AG09309 (cell line): ENCODE data around the gene ZNF317.
A peak's percentile ranks its signal among the peaks of the same experiment; 100 is the strongest.

Experiments
- DNase-seq: peaks from one replicate; pipeline ENCODE4 v3.0.0-alpha.2; 2010; ENCODE audit warnings: low read depth
- H3K4me3 ChIP-seq: 2 replicates; pipeline ENCODE4 v1.5.1; 2011; ENCODE audit warnings: mild to moderate bottlenecking, low read depth, low read length, moderate library complexity; ENCODE audit not compliant: control insufficient read depth
- TF ChIP-seq, protein P1 (sequence below): IDR thresholded peaks from 2 replicates; pipeline ENCODE4 v1.5.1; 2011; ENCODE audit warnings: mild to moderate bottlenecking, low read depth, low read length, inconsistent platforms; ENCODE audit not compliant: insufficient read depth, control insufficient read depth; ENCODE audit errors: missing control alignments

The ZNF317 gene

DNA sequence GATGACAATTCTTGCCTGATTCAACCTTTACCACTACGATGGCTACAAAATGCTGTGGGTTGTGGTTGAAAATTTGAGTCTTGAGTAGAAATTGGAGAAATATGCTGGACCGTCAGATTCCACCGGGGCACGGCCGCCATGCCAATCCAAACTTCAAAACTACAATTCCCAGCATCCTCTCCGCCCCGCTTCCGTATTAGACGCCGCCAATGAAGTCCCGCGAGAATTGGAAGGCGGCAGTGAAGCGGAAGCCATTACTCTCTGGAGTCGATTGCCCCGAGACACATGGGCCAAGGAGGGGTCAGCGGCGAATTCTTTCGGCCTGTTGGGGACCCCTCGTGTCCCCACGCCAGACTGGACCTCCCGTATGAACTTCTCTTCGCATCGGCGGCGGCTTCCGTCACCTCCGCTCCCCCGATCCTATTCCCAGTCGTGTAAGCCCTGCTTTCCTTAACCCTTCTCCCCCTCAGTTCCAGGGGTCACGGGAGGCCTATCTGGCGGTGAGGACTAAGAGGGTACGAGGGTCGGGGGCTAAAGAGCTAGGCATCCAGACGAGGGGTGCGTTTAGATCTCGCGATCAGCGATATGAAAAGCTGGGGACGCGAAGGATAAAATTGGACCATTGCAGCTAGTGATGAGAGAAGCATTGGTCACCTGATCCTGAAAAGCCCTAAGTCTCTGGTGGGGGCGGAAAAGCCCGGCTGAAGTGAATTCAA is at the start of gene ZNF317:
Gene ZNF317, plus strand, starts transcription at position 239 of the 716 bp plus-strand sequence. CDS start 15,620 bp downstream, outside the sequence.
- DNase-seq, result peak; percentile 57
- TF ChIP-seq, protein P1, sequence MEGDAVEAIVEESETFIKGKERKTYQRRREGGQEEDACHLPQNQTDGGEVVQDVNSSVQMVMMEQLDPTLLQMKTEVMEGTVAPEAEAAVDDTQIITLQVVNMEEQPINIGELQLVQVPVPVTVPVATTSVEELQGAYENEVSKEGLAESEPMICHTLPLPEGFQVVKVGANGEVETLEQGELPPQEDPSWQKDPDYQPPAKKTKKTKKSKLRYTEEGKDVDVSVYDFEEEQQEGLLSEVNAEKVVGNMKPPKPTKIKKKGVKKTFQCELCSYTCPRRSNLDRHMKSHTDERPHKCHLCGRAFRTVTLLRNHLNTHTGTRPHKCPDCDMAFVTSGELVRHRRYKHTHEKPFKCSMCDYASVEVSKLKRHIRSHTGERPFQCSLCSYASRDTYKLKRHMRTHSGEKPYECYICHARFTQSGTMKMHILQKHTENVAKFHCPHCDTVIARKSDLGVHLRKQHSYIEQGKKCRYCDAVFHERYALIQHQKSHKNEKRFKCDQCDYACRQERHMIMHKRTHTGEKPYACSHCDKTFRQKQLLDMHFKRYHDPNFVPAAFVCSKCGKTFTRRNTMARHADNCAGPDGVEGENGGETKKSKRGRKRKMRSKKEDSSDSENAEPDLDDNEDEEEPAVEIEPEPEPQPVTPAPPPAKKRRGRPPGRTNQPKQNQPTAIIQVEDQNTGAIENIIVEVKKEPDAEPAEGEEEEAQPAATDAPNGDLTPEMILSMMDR, result no peak

DNA sequence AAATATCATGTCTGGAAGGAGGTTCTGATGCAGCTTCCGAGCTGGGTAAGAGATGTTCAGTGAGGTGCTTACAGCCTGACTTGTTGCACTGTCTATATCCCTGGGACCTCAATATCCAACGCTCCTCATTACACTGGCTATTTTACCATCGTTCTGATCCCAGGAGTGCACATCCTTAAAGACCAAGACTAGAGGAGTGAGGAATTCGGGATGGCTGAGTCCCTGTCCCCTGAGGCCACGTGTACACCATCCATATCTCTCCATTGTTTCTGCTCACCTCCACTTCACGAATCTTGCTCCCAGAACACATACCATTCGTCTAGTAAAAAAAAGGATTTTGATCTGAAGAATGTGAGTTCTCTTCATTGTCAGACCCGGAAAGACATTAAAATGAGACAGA is 32.8 kb upstream of the ZNF317 start, which contains the start of gene OR7G2:
Gene OR7G2, minus strand, starts transcription at position 101 of the 400 bp plus-strand sequence. CDS start 4,232 bp downstream, outside the sequence.
- DNase-seq, result no peak
- H3K4me3 ChIP-seq, result no peak within 1 kb of the TSS
- TF ChIP-seq, protein P1, result no peak

More for the DNA sequence above, at the start of gene ZNF317:
- H3K4me3 ChIP-seq, result peak within 1 kb of the TSS; percentile 72

DNA sequence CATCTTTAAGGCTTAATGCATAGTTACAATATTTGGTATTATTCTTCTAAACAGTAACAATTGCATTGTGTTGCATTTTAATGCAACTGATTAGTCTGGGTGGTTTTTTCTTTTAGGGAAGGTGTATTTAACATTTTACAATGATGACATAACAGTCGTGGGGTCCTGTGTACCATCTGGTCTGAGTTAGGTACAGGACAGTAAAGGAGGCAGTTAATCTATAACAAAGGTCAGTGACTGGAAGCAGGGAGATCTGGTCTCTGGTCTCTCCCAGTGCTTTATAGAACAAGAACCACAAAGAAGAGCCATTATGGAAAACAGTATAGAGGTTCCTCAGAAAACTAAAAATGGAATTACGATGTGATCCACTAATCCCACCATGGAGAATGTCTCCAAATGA is 30.2 kb upstream of the ZNF317 start:
- TF ChIP-seq, protein P1, result no peak
- DNase-seq, result no peak
- no peak overlapping the region for H3K4me3 ChIP-seq

DNA sequence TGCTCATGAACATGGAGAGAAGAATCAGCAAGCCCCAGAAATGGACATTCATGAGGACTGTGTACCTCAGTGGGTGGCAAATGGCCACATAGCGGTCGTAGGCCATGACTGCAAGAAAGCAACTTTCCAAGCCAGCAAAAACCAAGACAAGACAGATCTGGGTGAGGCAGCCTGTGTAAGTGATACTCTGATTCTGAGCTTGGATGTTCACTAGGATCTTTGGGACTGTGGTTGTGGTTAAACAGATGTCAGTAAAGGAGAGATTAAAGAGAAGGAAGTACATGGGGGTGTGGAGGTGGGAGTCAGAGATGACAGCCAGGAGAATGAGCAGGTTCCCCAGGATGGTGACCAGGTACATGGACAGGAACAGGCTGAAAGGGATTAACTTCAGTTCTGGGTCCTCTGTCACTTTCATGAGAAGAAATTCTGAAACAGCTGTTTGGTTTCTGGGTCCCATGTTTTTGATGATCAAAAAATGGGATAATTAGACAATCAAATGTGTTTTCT is 24.8 kb upstream of the ZNF317 start, which contains the start of gene OR7G1:
Gene OR7G1, minus strand, starts transcription at position 457 of the 507 bp plus-strand sequence. Its CDS starts 0 bp downstream, at position 457.
- no peak within 1 kb of the TSS for H3K4me3 ChIP-seq
- TF ChIP-seq, protein P1, result no peak
- DNase-seq, result no peak

DNA sequence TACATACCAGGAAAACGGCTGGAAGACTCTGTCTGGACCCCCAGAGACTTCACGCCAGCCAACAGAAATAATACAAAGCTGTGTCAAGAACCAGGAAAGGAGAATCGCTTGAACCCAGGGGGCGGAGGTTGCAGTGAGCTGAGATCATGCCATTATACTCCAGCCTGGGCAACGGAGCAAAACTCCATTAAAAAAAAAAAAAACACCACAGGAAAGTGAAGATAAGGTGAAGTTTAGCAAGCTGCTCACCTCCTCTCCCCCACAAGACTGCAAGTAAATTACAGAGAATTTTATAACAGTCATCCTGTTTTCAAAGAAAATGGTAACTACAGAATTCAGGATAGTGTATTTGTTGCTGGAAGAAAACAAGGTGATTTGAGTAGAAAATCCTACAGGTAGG is 23.6 kb upstream of the ZNF317 start:
- no peak for DNase-seq
- TF ChIP-seq, protein P1, result no peak
- no peak overlapping the region for H3K4me3 ChIP-seq

DNA sequence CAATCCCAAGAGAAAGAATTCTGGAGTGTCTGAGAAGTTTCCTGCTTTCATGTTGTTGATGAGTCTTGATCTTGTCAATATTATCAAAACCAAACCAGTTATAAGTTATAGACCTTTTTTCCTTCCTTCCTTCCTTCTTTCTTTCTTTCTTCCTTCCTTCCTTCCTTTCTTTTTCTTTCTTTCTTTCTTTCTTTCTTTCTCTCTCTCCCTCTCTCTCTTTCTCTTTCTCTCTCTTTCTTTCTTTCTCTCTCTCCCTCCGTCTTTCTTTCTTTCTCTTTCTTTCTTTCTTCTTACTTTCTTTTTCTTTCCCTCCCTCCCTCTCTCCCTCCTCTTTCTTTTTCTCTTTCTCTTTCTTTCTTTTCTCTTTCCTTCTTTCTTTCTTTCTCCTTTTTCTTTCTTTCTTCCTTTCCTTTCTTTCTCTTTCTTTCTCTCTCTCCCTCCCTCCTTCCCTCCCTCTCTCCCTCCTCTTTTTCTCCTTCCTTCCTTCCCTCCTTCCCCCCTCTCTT is 13.2 kb upstream of the ZNF317 start, which contains the start of gene OR7G3:
Gene OR7G3, minus strand, starts transcription at position 51 of the 506 bp plus-strand sequence. Its CDS starts 0 bp downstream, at position 51.
- no peak for DNase-seq
- TF ChIP-seq, protein P1, result no peak
- H3K4me3 ChIP-seq, result no peak within 1 kb of the TSS
